Stomach (tissue), 9 donors: ENCODE measurements around the gene PTPRM. TPM values are rescaled to one million over a fixed set of nuclear protein-coding genes. Genes with fewer than 3 reads are reported as not detected.

Source experiments
- DNase-seq, 2 donors: peaks; one replicate each; pipeline versions ENCODE4 v3.0.0 to v3.0.0-alpha.2; 2013 to 2019
- H3K27ac ChIP-seq, 5 donors: fragments of 200-600 bp in 4 of 5; sonication (generic) in 4 of 5; one replicate each; pipeline ENCODE4 v1.5.1; 2013 to 2019; ENCODE audit warnings: mild to moderate bottlenecking in 1 of 5, moderate library complexity in 1 of 5
- H3K27me3 ChIP-seq, 3 donors: fragments of 200-600 bp; sonication (generic); one replicate each; pipeline ENCODE4 v1.5.1; 2017 to 2019; ENCODE audit warnings: mixed run types in 1 of 3
- H3K36me3 ChIP-seq, 4 donors: fragments of 200-600 bp; sonication (generic); 1 replicate in 3 of 4; 2 replicates in 1 of 4; pipeline ENCODE4 v1.5.1; 2016 to 2019
- H3K4me1 ChIP-seq, 4 donors: fragments of 200-600 bp; sonication (generic); one replicate each; pipeline ENCODE4 v1.5.1; 2016 to 2019
- H3K4me3 ChIP-seq, 4 donors: fragments of 200-600 bp; sonication (generic) in 3 of 4; one replicate each; pipeline ENCODE4 v1.5.1; 2016 to 2019; ENCODE audit warnings: mild to moderate bottlenecking in 1 of 4
- H3K9me3 ChIP-seq, 4 donors: fragments of 200-600 bp; sonication (generic); one replicate each; pipeline ENCODE4 v1.5.1; 2016 to 2019
- CTCF ChIP-seq, 7 experiments: fragments of 450-650 bp in 4 of 7; fragments of 200-600 bp in 3 of 7; sonication (generic) in 3 of 7; IDR thresholded peaks; one replicate each; pipeline ENCODE4 v1.5.1; 2016 to 2019; ENCODE audit warnings: antibody characterized with exemption in 7 of 7, control low read depth in 2 of 7, mild to moderate bottlenecking in 1 of 7
- EP300 ChIP-seq: sonication (generic); formaldehyde crosslinking; IDR thresholded peaks from one replicate; pipeline ENCODE4 v1.6.1; 2017; ENCODE audit warnings: antibody characterized with exemption
- POLR2A ChIP-seq, 4 donors: fragments of 450-650 bp; IDR thresholded peaks; one replicate each; pipeline ENCODE4 v1.6.1; 2016; ENCODE audit warnings: antibody characterized with exemption in 4 of 4, control low read depth in 2 of 4, mild to moderate bottlenecking in 1 of 4, moderate library complexity in 1 of 4
- POLR2AphosphoS5 ChIP-seq, 3 donors: sonication (generic); formaldehyde crosslinking; IDR thresholded peaks; one replicate each; pipeline ENCODE4 v1.6.1; 2016; ENCODE audit warnings: antibody characterized with exemption in 3 of 3
- WGBS, 5 donors: extraction: QIAGEN DNeasy Blood & Tissue Kit in 3 of 5; methylation state at CpG; one replicate each; pipeline versions ENCODE4 v1.1.5 to v1.1.7; 2013 to 2018; 5-methylcytosine and 5-hydroxymethylcytosine counted together
- intact Hi-C: fragments of 100-400 bp; cut with DNase I; formaldehyde crosslinking; loops from one replicate; pipeline ENCODE4 v1.15.1; 2023; ENCODE audit warnings: low total_unique reads
- polyA plus RNA-seq, 3 donors: library from polyadenylated mRNA; stranded (reverse); fragments of 200-250 nt; gene quantifications; one replicate each; pipeline ENCODE4 v1.2.3, GENCODE V29; 2013
- total RNA-seq, 5 donors: library from RNA; depleted of rRNA; stranded (reverse); fragments of >200 nt; gene quantifications; one replicate each; pipeline versions ENCODE4 v1.1.0 to v1.2.3, GENCODE V29; 2014 to 2016
- donor health status: healthy with polysubstance abuse.
- donor health status: Bipolar disorder and iron deficiency.
- donor health status: healthy.

Gene PTPRM
- total and polyA plus RNA-seq, 8 donors = 7.5 to 246 (median 58.2) TPM

- Histone ChIP-seq H3K27ac (no peak overlapping the region), H3K4me3 (no peak overlapping the region), H3K9me3 (no peaks in the 10 kb centered on the region), H3K27me3 (no peaks in the 10 kb centered on the region), H3K4me1 (peaks cover 0 to 33% (median 10%) of the 10 kb centered on the region in 4 donors), H3K36me3 (no peaks in the 10 kb centered on the region)
- TF ChIP-seq POLR2A (IDR thresholded peaks at IDR 0.05) (no peak), POLR2AphosphoS5 (IDR thresholded peaks at IDR 0.05) (no peak), CTCF (IDR thresholded peaks at IDR 0.05) (no peak), EP300 (no peak)
- peak in 1 of 2 donors; percentile 49 for DNase-seq
- intact Hi-C loops = no loop called here
- 63 to 88% (median 82%) methylated on average over 5 of the region's 5 CpGs for WGBS, 5 donors
Measured at GRCh38 chr18:7824970-7825369, 257.9 kb downstream of the PTPRM start.

GRCh38 chr18:7830468-7830867, 263.4 kb downstream of the PTPRM start:
- TF ChIP-seq EP300 (no peak), POLR2AphosphoS5 (IDR thresholded peaks at IDR 0.05) (no peak), CTCF (IDR thresholded peaks at IDR 0.05) (no peak), POLR2A (IDR thresholded peaks at IDR 0.05) (no peak)
- no peak for DNase-seq
- intact Hi-C loops = no loop called here
- Histone ChIP-seq H3K4me1 (peaks cover 0 to 13% (median 0%) of the 10 kb centered on the region in 4 donors), H3K4me3 (no peak overlapping the region), H3K9me3 (no peaks in the 10 kb centered on the region), H3K36me3 (no peaks in the 10 kb centered on the region), H3K27me3 (no peaks in the 10 kb centered on the region), H3K27ac (no peak overlapping the region)
- 76 to 86% (median 81%) methylated on average over 3 of the region's 3 CpGs for WGBS, 5 donors

- no peak for TF ChIP-seq CTCF (IDR thresholded peaks at IDR 0.05)
- no peak for TF ChIP-seq POLR2A (IDR thresholded peaks at IDR 0.05)
- TF ChIP-seq POLR2AphosphoS5 (IDR thresholded peaks at IDR 0.05) = no peak
- TF ChIP-seq EP300 = no peak
- Histone ChIP-seq H3K36me3 (no peaks in the 10 kb centered on the region), H3K4me1 (peaks cover 0 to 7% (median 2%) of the 10 kb centered on the region in 4 donors), H3K27me3 (no peaks in the 10 kb centered on the region), H3K4me3 (no peak overlapping the region), H3K27ac (no peak overlapping the region), H3K9me3 (peaks cover 4 to 10% (median 7%) of the 10 kb centered on the region in 4 donors)
- 67 to 92% (median 86%) methylated on average over 2 of the region's 2 CpGs for WGBS, 5 donors
- intact Hi-C loops = no loop called here
- DNase-seq = no peak
Measured at GRCh38 chr18:7839548-7839947, 272.4 kb downstream of the PTPRM start.

GRCh38 chr18:7840411-7840810, 273.3 kb downstream of the PTPRM start:
- TF ChIP-seq CTCF (IDR thresholded peaks at IDR 0.05) (no peak), POLR2A (IDR thresholded peaks at IDR 0.05) (no peak), POLR2AphosphoS5 (IDR thresholded peaks at IDR 0.05) (no peak), EP300 (no peak)
- WGBS, 5 donors = 43 to 55% (median 46%) methylated on average over 2 of the region's 2 CpGs
- H3K36me3 ChIP-seq = no peaks in the 10 kb centered on the region
- no peak overlapping the region for H3K4me3 ChIP-seq
- peak in 1 of 2 donors; percentile 16 for DNase-seq
- H3K27me3 ChIP-seq = no peaks in the 10 kb centered on the region
- intact Hi-C loops = no loop called here
- H3K9me3 ChIP-seq = peaks cover 5 to 17% (median 13%) of the 10 kb centered on the region in 4 donors
- H3K4me1 ChIP-seq = peaks cover 0 to 7% (median 2%) of the 10 kb centered on the region in 4 donors
- no peak overlapping the region for H3K27ac ChIP-seq
